HG03139 (cell line): ENCODE results near the gene LYST.
"Not testable (repeated sequence)": the region's sequence is repeated elsewhere in the genome, so short reads cannot be mapped to it uniquely, and the experiment has no call there.

Experiments
- ATAC-seq: cut with Tn5 transposase; IDR thresholded peaks from one replicate; pipeline ENCODE4 v1.9.1; 2021; ENCODE audit not compliant: unreplicated experiment

Gene LYST

DNA sequence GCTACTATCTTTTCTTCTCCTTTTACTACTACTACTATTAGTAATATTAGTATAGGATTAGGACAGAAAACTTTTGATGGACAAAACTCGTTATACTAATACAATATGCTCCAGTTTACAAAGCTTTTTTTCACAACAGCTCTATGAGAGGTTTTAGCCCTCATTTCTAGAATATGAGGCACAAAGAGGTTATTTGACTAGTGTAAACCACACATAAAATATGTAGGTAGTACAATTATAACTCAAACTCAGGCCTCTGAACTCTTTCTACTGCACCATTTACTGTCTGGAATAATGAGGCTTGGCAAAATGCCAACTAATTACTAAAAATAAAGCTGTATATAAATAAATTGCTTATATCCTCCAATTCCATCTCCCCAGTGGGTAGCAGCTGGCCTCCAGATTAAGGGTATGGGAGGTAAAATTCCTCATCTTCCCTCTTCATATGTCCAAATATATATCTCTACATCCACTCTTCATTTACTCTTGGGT is 99.9 kb downstream of the LYST start:
- no peak for ATAC-seq

DNA sequence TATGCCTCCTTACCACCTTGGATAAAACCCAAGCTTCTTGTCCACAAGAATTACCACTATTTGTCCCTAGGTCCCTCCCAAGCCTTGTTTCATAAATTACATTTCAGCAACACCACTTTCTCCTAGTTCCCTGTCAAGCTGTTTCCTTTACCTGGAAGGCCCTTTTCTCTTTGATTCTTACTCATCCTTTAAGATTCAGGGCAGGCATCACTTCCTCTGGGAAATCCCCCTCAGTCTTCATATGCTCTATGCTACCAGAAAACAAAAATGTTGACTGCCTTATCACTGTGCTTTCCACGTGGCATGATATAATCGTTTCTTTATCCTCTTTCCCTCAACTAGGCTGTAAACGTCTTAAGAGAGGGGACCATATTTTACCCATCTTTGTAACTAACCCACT is 102.7 kb downstream of the LYST start:
- no peak for ATAC-seq

DNA sequence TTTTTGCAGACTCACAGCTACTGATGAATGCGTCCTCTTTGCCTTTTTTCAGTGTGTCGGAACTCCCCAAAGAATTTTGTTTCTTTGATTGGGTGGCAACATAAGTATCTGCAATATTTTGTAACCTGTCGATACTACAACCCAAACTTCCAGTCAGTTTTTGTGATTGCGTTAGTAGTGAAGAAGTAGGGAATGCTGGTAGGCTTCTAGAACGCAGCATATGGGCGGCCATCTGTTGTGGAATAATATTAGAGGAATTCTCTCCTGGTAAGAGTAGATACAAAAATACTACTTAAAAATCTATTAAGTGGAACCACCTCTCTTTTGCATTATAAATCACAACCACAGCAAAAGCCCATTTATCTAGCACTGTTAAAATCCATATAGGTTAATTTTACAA is 107.4 kb downstream of the LYST start:
- no peak for ATAC-seq

DNA sequence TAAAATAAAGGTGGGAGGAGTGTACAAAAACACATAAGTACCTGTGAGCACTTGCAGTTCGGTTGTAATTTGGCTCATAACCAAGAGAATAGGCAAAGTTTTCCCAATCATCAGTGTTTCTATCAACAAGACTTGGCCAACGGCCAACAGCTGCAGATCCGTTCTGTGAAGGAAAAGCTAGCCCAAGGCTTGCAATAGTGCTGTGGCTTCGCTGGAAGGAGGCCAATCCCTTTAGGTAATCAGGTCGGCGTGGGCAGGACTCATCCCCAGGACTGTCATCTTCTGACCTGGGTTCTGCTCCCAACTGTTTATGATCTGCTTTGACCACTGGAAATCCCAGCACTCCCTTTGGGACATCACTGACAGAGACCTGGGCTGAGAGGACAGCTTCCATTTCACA is 107.8 kb downstream of the LYST start:
- no peak for ATAC-seq

DNA sequence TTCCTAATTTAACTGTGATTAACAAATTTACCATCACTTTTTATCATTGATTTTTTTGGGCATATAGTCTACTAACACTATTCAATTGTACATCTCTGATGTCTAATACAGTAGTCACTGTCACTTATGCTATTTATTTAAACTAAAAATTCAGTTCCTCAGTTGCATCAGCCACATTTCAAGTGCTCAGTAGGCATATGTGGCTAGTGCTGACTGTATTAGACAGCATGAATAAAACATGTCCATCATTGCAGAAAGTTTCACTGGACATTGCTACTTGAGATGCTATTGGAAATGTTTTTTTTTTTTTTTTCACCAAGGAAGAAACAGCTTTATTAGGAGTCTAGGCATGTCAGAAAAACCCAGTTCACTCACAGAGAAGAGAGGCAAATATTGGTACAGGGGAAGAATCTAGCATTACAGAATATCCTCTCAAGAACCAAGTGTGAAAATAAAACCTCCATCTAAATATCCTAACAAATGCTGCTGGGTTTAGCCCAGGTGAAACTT is 109.1 kb downstream of the LYST start:
- ATAC-seq: no peak

DNA sequence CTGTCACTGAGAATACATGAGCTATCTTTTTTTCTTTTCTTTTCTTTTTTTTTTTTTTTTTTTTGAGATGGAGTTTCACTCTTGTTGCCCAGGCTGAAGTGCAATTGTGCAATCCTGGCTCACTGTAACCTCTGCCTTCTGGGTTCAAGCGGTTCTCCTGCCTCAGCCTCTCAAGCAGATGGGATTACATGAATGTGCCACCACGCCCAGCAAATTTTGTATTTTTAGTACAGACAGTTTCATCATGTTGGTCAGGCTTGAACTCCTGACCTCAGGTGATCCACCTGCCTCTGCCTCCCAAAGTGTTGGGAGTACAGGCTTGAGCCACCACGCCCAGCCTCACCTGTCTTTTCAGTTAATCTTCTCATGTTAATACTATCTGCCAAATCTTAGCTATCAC is 112.5 kb downstream of the LYST start:
- ATAC-seq: not testable (repeated sequence)

DNA sequence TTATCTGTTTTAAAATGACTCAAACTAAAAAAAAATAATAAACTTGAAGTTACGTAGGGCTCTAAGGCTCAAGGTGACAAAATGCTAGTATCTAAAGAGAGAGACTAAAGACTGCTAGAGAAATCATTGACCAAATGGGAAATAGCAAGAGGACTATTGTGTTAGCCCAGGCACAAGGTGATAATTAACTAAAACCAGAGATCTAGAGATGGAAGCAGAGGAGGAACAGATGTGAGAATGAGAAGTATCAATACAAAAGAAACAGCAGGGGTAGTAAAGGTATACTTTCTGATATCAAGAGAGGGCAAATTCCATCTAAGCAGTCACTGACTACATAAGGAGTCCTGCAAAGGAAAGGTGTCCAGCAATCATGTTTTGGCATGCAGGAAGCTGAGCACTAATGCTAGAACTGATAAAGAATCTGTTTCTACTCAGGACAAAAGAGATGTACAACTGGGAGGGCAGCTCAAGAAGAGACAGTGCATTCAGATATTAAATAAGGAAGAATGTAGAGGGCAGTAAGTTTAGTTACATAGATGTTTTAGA is 116.9 kb downstream of the LYST start:
- ATAC-seq: no peak

DNA sequence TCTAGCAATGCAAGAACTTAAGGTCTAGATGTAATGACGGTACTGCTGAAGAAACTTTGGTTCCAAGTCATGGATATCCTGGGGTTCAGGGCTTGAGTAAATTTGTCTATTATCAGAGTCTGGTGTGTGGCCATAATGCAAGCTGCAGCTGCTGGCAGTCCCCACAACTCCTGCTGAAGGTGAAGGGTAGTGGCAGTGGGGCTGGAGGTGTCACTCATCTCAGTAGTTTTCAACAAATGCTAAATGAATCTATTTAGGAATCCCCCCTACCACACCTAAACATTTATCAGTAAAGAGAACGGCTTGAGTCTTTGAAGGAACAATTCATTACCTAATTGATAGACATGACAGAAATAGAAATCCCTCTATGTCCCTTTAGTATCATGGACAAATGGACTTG is 118.0 kb downstream of the LYST start:
- no peak for ATAC-seq

DNA sequence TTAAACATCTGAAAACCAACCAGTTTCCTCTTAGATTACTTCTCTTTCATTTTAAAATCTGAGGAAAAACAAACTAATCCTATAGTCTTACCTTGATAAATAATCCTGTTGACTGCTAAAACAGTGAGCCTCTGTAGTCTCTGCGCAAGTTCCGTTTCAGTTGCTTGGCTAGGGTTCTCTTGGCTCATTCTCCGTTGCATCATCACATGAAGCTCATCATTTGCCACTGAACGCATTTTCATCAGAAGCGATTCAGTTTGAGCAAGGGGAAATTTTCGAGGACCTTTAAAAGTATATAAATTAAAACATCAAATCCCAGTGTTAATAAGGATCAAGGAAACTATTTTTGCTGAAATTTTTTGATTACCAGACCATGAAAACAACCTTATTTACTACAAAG is 120.5 kb downstream of the LYST start:
- ATAC-seq: no peak

DNA sequence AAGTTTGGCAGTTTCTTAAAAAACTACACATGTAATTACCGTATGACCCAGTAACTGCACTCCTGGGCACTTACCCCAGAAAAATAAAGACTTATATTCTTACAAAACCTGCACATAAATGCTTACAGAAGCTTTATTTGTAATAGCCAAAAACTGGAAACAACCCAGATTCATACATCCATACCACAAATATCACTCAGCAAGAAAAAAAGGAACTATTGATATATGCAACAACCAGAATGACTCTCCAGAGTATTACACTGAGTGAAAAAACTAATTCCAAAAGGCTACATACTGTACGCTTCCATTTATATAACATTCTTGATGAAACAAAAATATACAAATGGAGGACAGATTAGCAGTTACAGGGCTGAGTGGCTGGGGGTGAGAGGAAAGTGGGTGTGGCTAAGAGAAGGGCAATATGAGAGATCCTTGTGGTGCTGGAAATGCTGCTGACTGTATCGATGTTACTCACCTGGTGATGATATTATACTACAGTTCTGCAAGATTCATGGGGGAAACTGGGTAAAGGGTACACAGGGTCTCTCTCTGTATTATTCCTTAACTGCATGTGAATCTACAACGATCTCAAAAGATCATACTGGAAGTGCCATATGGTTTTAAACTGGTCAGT is 121.1 kb downstream of the LYST start:
- no peak for ATAC-seq

DNA sequence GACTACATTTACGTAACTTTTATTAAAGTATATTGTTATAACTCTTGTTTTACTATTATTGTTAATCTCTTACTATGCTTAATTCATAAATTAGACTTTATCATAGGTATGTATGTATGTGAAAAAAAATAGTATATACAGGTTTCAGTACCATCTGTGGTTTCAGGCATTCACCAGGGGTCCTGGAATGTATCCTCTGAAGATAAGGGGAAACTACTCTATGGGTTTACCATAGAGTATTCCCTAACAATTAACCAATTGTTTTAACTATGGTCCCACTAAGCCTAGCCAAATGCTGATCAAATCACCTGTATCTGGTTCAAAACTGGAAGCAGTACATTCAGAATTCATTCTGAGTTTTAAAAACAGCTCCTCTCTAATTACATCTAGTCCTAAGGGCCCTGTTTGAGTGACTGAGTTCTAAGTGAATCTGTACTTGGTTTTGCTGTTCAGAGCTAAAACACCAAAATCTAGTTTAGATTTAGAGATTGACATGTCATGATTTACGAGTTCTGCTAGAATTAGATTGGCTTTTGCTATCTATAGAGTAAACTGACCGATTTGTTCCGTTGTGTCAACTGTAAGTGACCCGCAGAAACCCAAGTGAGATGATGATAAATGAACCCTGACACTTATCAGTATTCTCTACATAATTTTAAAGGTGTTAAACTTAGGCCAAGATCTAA is 123.6 kb downstream of the LYST start:
- ATAC-seq: no peak

DNA sequence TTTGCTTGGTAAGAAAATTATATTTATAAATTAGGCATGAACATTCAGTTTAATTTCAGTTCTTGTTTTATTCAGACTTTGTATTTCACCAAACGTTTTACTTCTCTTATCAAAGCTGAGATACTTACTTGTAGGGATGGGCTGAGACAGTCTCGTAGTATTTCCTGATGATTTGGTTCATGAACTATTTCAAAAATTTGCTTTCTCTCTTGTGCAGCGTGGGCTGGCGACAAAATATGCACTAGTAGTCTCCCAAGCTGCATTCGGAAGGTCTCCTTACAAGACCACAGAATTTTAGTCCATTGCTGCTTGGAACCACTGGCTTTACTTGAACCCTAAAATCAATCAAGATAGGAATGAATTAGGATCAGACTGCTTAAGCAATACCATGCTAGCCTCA is 125.4 kb downstream of the LYST start:
- no peak for ATAC-seq

DNA sequence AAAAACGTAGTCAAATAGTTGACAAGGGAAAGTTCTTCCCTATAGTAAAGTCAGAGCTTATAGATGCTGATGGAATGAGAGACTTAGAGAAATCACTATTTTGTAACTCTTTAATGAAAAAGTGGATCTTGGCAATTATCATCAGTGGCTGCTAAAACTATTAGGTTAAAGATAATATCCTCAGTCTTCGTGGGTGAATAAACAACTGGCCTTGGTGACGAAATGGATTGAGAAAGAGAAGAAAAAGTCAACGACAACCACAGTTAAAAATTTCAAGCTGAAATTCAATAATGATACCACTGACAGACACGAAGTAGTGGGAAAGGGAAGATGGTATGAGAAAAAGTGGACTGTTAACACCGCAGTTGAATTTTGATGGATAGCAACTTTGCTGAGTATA is 127.1 kb downstream of the LYST start:
- ATAC-seq: no peak

DNA sequence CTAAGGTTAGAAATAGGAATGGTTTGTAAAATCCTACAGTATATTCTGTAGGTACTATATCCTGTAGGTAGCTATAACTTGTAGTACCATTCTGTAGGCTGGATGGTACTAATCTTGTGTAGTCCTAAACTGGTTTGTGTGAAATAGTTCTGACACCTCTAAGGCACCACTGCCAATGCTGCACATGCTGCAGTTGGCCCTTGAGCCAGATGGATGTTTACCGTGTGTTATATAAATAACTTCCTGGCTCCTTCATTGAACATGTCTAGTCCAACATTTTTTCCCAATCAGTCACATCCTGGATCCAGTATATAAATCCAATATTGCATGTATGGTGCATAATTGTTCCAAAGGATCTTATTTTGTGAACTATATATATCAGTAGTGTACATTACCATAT is 127.6 kb downstream of the LYST start:
- no peak for ATAC-seq

DNA sequence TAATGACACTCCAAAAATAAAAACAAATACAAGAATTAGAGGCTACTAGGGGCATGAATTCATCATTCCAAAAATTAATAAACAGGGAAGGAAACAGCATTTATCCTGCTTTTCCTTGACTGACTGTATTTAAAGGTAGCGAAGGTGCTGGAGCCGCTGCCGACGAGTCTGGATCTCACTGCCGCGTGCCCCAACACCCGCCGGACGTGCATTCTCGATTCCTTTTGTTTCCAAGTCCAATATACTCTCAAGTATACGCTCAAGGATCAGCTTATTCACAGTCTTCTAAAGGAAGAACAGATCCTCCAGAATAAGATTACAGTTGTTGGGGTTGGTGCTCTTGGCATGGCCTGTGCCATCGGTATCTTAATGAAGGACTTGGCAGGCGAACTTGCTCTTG is 129.0 kb downstream of the LYST start:
- no peak for ATAC-seq

DNA sequence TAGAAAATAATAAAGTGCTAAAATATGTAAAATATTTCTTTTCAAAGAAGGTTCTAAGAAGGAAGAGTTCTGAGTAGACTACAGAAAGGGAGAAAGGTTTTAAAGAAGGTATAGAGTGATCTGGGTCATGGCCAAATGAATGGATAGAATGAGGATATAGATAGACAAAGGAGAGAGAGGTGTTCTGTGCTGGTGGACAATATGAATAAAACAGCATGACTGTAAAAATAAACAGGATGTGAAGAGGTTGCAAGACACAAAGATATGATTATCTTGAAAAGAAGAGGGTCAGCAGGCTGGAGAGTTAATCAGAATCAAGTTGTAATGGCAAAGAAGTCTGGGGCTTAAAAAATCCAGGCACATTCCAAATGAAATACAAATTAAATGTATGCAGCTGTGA is 130.4 kb downstream of the LYST start:
- no peak for ATAC-seq

DNA sequence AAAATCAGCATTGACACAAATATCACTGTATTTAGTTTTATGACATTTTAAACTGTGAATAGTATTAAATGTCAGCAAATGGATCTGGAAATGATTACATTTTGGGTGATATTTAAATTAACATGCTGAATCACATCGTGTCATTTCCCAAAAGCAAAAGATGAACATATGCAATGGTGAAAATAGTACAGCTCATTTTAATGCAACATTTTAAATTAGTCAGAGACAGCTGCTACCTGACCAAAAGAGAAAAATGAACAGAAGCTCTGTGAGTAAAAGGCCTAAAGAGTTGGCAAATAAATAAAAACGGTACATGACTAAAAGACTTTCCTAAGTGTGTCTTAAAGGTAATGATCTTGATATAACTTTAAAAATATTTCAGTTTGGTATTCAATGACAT is 131.1 kb downstream of the LYST start:
- ATAC-seq: no peak

DNA sequence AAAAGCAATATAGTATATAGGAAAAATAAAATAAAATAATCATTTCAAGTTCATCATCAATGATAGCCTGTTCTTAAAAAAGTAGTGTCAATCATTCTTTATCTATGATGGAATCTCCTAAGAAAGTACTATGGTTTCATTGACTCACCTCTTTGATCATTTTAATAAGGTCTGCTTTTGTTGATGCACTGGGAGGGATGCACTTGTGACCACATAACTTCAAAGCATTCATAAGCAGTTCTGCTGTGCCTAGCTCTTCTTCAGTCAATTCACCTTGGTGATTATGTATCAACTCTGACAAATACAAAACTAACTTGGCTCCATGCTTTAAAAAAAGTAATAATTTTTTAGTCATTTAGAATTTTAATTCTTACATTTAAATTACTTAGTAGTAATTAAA is 132.4 kb downstream of the LYST start:
- ATAC-seq: no peak

DNA sequence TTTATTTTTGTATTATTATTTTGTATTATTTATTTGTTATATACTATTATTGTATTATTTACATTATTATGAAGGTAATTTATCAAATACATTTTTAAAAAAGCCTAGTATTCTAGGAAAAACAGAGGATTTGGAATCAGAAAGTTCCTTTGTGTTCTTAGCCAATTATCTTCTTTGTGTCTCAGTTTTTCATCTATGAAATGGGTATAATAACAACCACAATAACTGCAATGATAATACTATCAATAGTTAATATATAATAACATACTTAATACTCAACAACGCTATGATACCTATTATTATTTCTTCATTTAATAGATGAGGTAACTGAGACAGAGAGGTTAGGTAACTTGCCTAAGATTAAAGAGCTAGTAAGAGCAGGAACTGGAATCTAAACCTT is 136.7 kb downstream of the LYST start:
- ATAC-seq: no peak

DNA sequence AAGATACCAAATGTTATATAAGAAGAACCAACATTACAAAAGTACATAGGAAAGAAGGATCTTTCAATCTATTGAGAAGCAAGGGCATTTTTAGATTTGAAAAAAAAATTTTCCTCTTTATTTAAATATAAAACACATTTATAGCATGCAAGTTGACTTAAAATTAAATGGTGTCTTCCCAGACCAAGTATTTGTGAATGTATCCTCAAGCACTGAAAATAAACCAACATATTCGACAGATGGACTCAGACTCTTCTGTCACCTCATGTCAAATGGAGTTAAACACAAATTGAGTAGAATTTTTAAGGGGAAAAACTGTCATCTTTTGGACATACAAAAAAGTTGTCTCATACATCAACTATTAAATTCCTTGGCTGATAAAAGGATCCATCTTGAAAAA is 140.1 kb downstream of the LYST start:
- no peak for ATAC-seq

DNA sequence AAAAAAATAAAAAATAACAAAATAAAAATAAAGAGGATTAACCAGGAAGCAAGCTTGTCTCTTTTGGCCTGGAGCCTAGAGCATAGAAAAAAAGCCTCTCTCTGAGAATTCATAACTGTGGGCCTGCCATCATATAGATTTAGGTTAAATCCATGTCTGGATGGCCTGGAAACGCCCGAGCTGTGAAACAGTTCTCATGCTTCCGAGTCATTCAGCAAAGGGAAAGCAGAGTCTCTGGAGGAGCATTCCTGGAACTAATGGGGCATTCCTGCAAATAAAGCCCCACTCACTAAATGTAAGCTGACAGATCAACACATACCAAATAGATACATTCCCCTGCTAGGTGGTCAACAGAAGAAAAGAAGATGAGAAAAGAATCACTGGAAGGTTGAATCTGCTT is 141.3 kb downstream of the LYST start:
- no peak for ATAC-seq

DNA sequence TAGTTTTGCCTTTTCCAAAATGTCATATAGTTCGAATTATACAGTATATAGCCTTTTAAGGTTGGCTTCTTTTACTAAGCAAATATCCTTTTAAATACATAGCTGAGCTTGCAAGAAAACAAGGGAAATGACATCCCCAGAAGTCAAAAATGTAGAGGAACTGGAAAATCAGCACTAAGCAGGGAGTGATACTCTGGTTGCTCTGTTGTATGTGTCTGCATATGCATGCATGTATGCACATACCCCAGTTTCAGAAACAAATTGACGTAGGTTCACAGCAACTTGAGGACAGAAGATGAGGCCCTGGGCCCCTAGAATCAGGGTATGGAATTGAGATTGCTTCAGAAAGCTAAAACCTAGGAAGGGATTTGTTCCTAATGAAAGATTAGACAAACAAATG is 142.0 kb downstream of the LYST start:
- no peak for ATAC-seq
